Lung (tissue), 12 donors: Measurements from ENCODE around the gene COL1A1. TPM values are rescaled to one million over a fixed set of nuclear protein-coding genes. Genes with fewer than 3 reads are reported as not detected.
A peak's percentile ranks its signal among the peaks of the same experiment; 100 is the strongest.

Experiments used
- ATAC-seq: fragments of 200-7000 bp; cut with Tn5 transposase; one replicate; pipeline ENCODE4 v1.9.1; 2020; ENCODE audit warnings: moderate number of reproducible peaks; ENCODE audit not compliant: insufficient read depth, low FRiP score
- DNase-seq, 3 donors: peaks; one replicate each; pipeline ENCODE4 v3.0.0-alpha.2; 2013 to 2017
- H3K27ac ChIP-seq, 2 donors: one replicate each; pipeline ENCODE4 v1.5.1; 2013; ENCODE audit warnings: mild to moderate bottlenecking in 2 of 2, moderate library complexity in 2 of 2, control low read depth in 1 of 2, inconsistent platforms in 1 of 2, low read depth in 1 of 2, low read length in 1 of 2
- H3K27me3 ChIP-seq, 3 donors: one replicate each; pipeline ENCODE4 v1.5.1; 2013; ENCODE audit warnings: low read length in 2 of 3; ENCODE audit not compliant: control insufficient read depth in 3 of 3, insufficient read depth in 3 of 3
- H3K36me3 ChIP-seq, 4 donors: one replicate each; pipeline ENCODE4 v1.5.1; 2013; ENCODE audit warnings: low read length in 4 of 4, mild to moderate bottlenecking in 1 of 4, moderate library complexity in 1 of 4; ENCODE audit not compliant: control insufficient read depth in 4 of 4, insufficient read depth in 4 of 4
- H3K4me1 ChIP-seq, 5 donors: one replicate each; pipeline ENCODE4 v1.5.1; 2013; ENCODE audit warnings: low read length in 5 of 5, mild to moderate bottlenecking in 2 of 5, moderate library complexity in 1 of 5; ENCODE audit not compliant: control insufficient read depth in 5 of 5, insufficient read depth in 5 of 5
- H3K4me3 ChIP-seq: one replicate; pipeline ENCODE4 v1.5.1; 2013; ENCODE audit warnings: mild to moderate bottlenecking, control low read depth, moderate library complexity
- H3K9ac ChIP-seq, 2 donors: one replicate each; pipeline ENCODE4 v1.5.1; 2013; ENCODE audit warnings: low read length in 2 of 2, control low read depth in 1 of 2; ENCODE audit not compliant: insufficient read depth in 1 of 2
- H3K9me3 ChIP-seq, 4 donors: one replicate each; pipeline ENCODE4 v1.5.1; 2013; ENCODE audit warnings: low read length in 3 of 4, mild to moderate bottlenecking in 1 of 4, moderate library complexity in 1 of 4; ENCODE audit not compliant: control insufficient read depth in 4 of 4, insufficient read depth in 3 of 4
- CTCF ChIP-seq: IDR thresholded peaks from 2 replicates; pipeline ENCODE4 v1.5.1; 2012; ENCODE audit warnings: mild to moderate bottlenecking; ENCODE audit errors: control extremely low read depth, extremely low read depth
- WGBS, 2 donors: extraction: QIAGEN DNeasy Blood & Tissue Kit; methylation state at CpG; one replicate each; pipeline ENCODE4 v1.1.7; 2013; 5-methylcytosine and 5-hydroxymethylcytosine counted together
- polyA plus RNA-seq, 2 donors: library from polyadenylated mRNA; stranded (reverse); fragments of 200-250 nt; gene quantifications; one replicate each; pipeline ENCODE4 v1.2.1, GENCODE V29; 2013
- total RNA-seq, 2 donors: library from RNA; depleted of rRNA in 1 of 2; stranded (reverse); fragments of >200 nt in 1 of 2; gene quantifications; one replicate each; pipeline ENCODE4 v1.2.1, GENCODE V29; 2014 to 2021
- donor health status: control.
- donor health status: control.
- donor health status: Bipolar disorder and iron deficiency.
- donor health status: healthy.
- donor health status: DM: yes; HTN: yes; CAD: no.

Gene COL1A1
- total and polyA plus RNA-seq, 4 donors = 30.5 to 1,330 (median 283) TPM

- Histone ChIP-seq H3K36me3 (no peaks in the 10 kb centered on the region), H3K4me3 (no peak within 1 kb of the TSS), H3K9me3 (no peaks in the 10 kb centered on the region), H3K27ac (peak within 1 kb of the TSS; percentile 58 to 94), H3K27me3 (no peaks in the 10 kb centered on the region), H3K4me1 (peaks cover 0 to 10% (median 3%) of the 10 kb centered on the region in 5 donors), H3K9ac (no peak within 1 kb of the TSS)
- DNase-seq (no peak), ATAC-seq (no peak)
- no peak for TF ChIP-seq CTCF
- 66 to 74% methylated on average over 15 of the region's 15 CpGs for WGBS, 2 donors
Measured at GRCh38 chr17:50165867-50166517, 35.4 kb downstream of the COL1A1 start, which contains the start of gene SGCA. SGCA (plus strand) TSS chr17:50166005; CDS start chr17:50166041, 36 bp downstream.

DNA sequence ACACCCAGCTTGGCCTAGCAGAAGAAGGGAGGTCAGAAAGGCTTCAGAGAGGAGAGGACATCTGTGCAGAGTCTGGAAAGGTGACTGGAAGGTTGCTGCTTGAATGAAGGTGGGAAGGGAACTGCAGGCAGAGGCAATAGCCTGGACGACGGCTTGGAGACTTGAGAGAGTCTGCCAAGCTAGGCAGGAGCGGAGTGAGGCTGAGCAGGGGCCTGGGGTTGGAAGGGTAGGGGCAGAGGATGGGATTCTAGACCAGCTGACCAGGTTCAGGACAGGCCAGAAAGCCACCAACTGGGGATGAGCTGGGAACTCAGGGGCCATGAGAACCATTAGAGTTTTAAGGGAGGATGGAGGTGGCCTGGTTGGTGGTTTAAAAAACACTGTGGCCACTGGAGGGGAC is 36.0 kb downstream of the COL1A1 start:
- Histone ChIP-seq H3K36me3 (no peaks in the 10 kb centered on the region), H3K27me3 (no peaks in the 10 kb centered on the region), H3K9ac (no peak overlapping the region), H3K27ac (peak overlapping the region in 1 of 2 donors; percentile 94), H3K4me3 (no peak overlapping the region), H3K4me1 (peaks cover 0 to 10% (median 3%) of the 10 kb centered on the region in 5 donors), H3K9me3 (no peaks in the 10 kb centered on the region)
- ATAC-seq (no peak), DNase-seq (no peak)
- no peak for TF ChIP-seq CTCF
- 86 to 97% methylated on average over 3 of the region's 3 CpGs for WGBS, 2 donors

DNA sequence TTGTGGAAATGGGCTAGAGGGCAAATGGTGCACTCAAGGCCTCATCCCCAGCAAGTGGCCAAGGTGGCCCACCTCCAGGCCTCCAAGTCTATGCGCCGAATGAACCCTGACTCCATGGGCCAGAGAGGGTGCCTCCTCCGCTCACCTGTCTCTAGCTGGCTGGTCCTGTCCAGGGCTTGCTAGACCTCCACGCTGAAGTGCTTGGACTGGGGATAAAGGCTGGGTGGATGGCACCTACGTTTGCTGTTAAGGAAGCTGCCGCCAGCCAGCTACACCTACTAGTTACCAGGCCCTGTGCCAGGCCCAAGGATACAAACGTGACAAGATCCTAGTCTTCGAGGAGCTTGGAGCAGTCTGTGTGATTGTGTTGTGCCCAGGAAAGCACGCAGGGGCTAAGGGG is 36.4 kb downstream of the COL1A1 start:
- Histone ChIP-seq H3K27ac (peak overlapping the region in 1 of 2 donors; percentile 94), H3K36me3 (no peaks in the 10 kb centered on the region), H3K4me1 (peaks cover 0 to 10% (median 3%) of the 10 kb centered on the region in 5 donors), H3K9ac (no peak overlapping the region), H3K9me3 (no peaks in the 10 kb centered on the region), H3K4me3 (no peak overlapping the region), H3K27me3 (no peaks in the 10 kb centered on the region)
- DNase-seq (no peak), ATAC-seq (no peak)
- TF ChIP-seq CTCF = no peak
- WGBS, 2 donors = 88 to 98% methylated on average over 9 of the region's 9 CpGs

DNA sequence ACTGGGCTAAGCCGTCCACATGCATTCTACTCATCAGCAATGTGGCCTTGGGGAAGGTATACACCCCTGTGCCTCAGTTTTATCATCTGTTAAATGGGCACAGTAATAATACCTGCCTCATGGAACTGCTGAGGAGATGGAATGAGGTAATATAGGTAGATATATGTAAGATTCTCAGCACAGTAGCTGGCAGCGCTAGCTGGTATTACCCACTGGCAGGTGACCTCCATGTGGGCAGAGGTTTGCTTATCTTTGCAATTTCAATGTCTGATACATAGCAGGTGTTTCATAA is 36.8 kb downstream of the COL1A1 start:
- ATAC-seq (no peak), DNase-seq (no peak)
- H3K27ac ChIP-seq = peak overlapping the region in 1 of 2 donors; percentile 94
- no peaks in the 10 kb centered on the region for H3K9me3 ChIP-seq
- H3K4me1 ChIP-seq = peaks cover 0 to 10% (median 3%) of the 10 kb centered on the region in 5 donors
- no peak overlapping the region for H3K4me3 ChIP-seq
- H3K27me3 ChIP-seq = no peaks in the 10 kb centered on the region
- H3K9ac ChIP-seq = no peak overlapping the region
- no peaks in the 10 kb centered on the region for H3K36me3 ChIP-seq
- 96 to 98% methylated on average over 2 of the region's 2 CpGs for WGBS, 2 donors
- TF ChIP-seq CTCF = no peak
